ENCODE data around the gene MSANTD3. TPM values are rescaled to one million over a fixed set of nuclear protein-coding genes. Genes with fewer than 3 reads are reported as not detected.

Gene MSANTD3
- total RNA-seq, 4 donors from 2014 or later: 39.2 to 48.2 (median 44.3) TPM

- H3K9me3 ChIP-seq: no peaks in the 10 kb centered on the region
- TF ChIP-seq, protein P1, sequence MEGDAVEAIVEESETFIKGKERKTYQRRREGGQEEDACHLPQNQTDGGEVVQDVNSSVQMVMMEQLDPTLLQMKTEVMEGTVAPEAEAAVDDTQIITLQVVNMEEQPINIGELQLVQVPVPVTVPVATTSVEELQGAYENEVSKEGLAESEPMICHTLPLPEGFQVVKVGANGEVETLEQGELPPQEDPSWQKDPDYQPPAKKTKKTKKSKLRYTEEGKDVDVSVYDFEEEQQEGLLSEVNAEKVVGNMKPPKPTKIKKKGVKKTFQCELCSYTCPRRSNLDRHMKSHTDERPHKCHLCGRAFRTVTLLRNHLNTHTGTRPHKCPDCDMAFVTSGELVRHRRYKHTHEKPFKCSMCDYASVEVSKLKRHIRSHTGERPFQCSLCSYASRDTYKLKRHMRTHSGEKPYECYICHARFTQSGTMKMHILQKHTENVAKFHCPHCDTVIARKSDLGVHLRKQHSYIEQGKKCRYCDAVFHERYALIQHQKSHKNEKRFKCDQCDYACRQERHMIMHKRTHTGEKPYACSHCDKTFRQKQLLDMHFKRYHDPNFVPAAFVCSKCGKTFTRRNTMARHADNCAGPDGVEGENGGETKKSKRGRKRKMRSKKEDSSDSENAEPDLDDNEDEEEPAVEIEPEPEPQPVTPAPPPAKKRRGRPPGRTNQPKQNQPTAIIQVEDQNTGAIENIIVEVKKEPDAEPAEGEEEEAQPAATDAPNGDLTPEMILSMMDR (IDR thresholded peaks at IDR 0.05): peak in 3 of 6 experiments; percentile 4 to 47 (median 19)
- no peak for TF ChIP-seq POLR2A (IDR thresholded peaks at IDR 0.05)
- peak; percentile 67 to 72 for DNase-seq
- 2 to 5% methylated on average over 4 to 20 of the region's 54 CpGs for WGBS, 2 donors
- H3K4me1 ChIP-seq: peaks cover 13 to 22% of the 10 kb centered on the region in 2 donors
- no peaks in the 10 kb centered on the region for H3K27me3 ChIP-seq
- intact Hi-C loops (cut with DNase I): no loop called here
- H3K27ac ChIP-seq: peak within 1 kb of the TSS in 1 of 3 donors; percentile 75
- no peaks in the 10 kb centered on the region for H3K36me3 ChIP-seq
- H3K4me3 ChIP-seq (replicated peaks in 1 of 3): peak within 1 kb of the TSS; percentile 62 to 71 (median 65)
Measured at GRCh38 chr9:100472788-100473275, 45.9 kb downstream of the MSANTD3 start, which contains the start of gene TMEFF1. Gene TMEFF1 (plus strand): TSS chr9:100473149. CDS start chr9:100473545, 396 bp downstream.

- WGBS, 2 donors: 0 to 1% methylated on average over 5 to 28 of the region's 108 CpGs
- intact Hi-C loops (cut with DNase I): no loop called here
- Histone ChIP-seq H3K27ac (peak overlapping the region in 1 of 3 donors; percentile 75), H3K36me3 (no peaks in the 10 kb centered on the region), H3K9me3 (no peaks in the 10 kb centered on the region), H3K27me3 (no peaks in the 10 kb centered on the region), H3K4me1 (peaks cover 12 to 20% of the 10 kb centered on the region in 2 donors), H3K4me3 (replicated peaks in 1 of 3) (peak overlapping the region; percentile 62 to 71 (median 65))
- peak in 1 of 2 donors; percentile 12 for TF ChIP-seq POLR2A (IDR thresholded peaks at IDR 0.05)
- TF ChIP-seq, protein P1 (IDR thresholded peaks at IDR 0.05): no peak
- peak; percentile 61 for DNase-seq
Measured at GRCh38 chr9:100473276-100474081, 46.5 kb downstream of the MSANTD3 start.

- TF ChIP-seq, protein P1 (IDR thresholded peaks at IDR 0.05): no peak
- TF ChIP-seq POLR2A (IDR thresholded peaks at IDR 0.05): no peak
- DNase-seq: no peak
- WGBS, 2 donors: 25 to 30% methylated on average over 25 of the region's 26 CpGs
- H3K27me3 ChIP-seq: no peaks in the 10 kb centered on the region
- H3K4me3 ChIP-seq (replicated peaks in 1 of 3): peak overlapping the region; percentile 62 to 71 (median 65)
- intact Hi-C loops (cut with DNase I): no loop called here
- no peaks in the 10 kb centered on the region for H3K36me3 ChIP-seq
- H3K27ac ChIP-seq: no peak overlapping the region
- H3K9me3 ChIP-seq: no peaks in the 10 kb centered on the region
- peaks cover 5 to 13% of the 10 kb centered on the region in 2 donors for H3K4me1 ChIP-seq
Measured at GRCh38 chr9:100474082-100474923, 47.4 kb downstream of the MSANTD3 start.

DNA sequence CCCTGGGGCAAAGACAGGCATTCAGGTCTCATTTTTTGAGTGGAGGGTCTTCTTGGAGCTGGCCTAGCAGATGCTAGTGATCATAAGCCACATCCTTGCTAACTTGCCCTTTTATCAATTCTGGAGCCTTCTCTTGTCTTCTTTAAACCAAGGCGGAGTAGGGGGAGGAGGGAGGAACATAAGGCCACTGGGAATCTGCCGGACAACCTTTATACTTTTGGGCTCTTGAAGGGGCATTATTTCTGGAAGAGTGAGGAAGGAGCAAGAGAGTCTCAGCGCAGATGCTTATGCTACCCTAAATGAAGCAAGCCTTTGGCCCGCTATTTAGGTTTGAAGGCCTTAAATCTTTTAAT, 48.0 kb downstream of the MSANTD3 start:
- H3K9me3 ChIP-seq: no peaks in the 10 kb centered on the region
- H3K4me1 ChIP-seq: peaks cover under 1 to 8% of the 10 kb centered on the region in 2 donors
- H3K4me3 ChIP-seq (replicated peaks in 1 of 3): no peak overlapping the region
- H3K27me3 ChIP-seq: no peaks in the 10 kb centered on the region
- TF ChIP-seq POLR2A (IDR thresholded peaks at IDR 0.05): no peak
- TF ChIP-seq, protein P1 (IDR thresholded peaks at IDR 0.05): no peak
- intact Hi-C loops (cut with DNase I): no loop called here
- no peak overlapping the region for H3K27ac ChIP-seq
- no peaks in the 10 kb centered on the region for H3K36me3 ChIP-seq
- WGBS, 2 donors: 97 to 98% methylated on average over 4 of the region's 4 CpGs
- no peak for DNase-seq
